Cardiac fibroblast (primary cell): ENCODE data around the gene C1orf105.

Source experiments
- DNase-seq, 2 donors: peaks; one replicate each; pipeline versions ENCODE4 v3.0.0 to v3.0.0-alpha.2; 2010; ENCODE audit warnings: low read depth in 2 of 2
- H3K4me3 ChIP-seq, 2 donors: replicated peaks in 1 of 2; 1 replicate in 1 of 2; 2 replicates in 1 of 2; pipeline ENCODE4 v1.5.1; 2011; ENCODE audit warnings: low read depth in 2 of 2, low read length in 2 of 2, mild to moderate bottlenecking in 2 of 2, moderate library complexity in 1 of 2
- TF ChIP-seq, protein P1 (sequence below): IDR thresholded peaks from one replicate; pipeline ENCODE4 v1.5.1; 2011; ENCODE audit warnings: low read depth, mild to moderate bottlenecking, low read length, inconsistent platforms

Gene C1orf105

DNA sequence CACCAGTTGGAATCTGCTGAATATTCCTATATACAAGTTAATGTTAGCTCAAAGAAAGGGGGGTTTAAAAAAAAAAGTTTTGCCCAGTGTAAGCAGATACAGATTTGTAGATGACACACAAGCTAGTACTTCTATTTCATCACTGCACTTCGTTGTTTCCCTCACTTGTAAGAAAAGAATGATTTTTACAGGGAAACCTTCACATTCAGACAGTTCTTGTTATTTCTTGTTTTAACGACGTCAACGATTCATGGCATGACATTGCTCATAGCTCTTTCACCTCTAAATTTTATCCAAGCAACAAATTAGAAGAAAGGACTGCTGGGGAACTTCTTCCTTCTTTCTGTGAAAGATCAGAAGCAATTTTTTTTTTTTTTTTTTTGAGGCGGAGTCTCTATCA, 25.7 kb upstream of the C1orf105 start:
- H3K4me3 ChIP-seq: no peak overlapping the region
- no peak for DNase-seq
- TF ChIP-seq, protein P1, sequence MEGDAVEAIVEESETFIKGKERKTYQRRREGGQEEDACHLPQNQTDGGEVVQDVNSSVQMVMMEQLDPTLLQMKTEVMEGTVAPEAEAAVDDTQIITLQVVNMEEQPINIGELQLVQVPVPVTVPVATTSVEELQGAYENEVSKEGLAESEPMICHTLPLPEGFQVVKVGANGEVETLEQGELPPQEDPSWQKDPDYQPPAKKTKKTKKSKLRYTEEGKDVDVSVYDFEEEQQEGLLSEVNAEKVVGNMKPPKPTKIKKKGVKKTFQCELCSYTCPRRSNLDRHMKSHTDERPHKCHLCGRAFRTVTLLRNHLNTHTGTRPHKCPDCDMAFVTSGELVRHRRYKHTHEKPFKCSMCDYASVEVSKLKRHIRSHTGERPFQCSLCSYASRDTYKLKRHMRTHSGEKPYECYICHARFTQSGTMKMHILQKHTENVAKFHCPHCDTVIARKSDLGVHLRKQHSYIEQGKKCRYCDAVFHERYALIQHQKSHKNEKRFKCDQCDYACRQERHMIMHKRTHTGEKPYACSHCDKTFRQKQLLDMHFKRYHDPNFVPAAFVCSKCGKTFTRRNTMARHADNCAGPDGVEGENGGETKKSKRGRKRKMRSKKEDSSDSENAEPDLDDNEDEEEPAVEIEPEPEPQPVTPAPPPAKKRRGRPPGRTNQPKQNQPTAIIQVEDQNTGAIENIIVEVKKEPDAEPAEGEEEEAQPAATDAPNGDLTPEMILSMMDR: no peak

DNA sequence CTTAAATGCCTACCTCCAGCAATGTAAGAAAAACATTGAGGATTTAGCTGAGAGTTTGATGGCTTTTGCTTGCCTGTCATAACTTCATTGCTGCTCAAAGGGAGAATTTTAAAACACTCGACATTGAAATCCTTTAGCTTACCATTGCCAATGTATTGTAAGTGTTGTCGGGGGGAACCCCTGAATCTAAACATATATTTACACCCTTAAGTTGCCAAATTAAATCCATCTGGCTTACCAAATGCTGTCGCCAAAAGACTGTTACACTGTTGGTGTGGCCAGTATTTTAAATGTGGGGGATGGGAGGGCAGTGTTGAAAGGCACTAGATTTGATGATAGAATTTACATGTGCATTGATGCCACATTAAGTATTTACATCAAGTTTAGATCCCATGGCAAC, 24.9 kb upstream of the C1orf105 start:
- TF ChIP-seq, protein P1: no peak
- H3K4me3 ChIP-seq: no peak overlapping the region
- no peak for DNase-seq

DNA sequence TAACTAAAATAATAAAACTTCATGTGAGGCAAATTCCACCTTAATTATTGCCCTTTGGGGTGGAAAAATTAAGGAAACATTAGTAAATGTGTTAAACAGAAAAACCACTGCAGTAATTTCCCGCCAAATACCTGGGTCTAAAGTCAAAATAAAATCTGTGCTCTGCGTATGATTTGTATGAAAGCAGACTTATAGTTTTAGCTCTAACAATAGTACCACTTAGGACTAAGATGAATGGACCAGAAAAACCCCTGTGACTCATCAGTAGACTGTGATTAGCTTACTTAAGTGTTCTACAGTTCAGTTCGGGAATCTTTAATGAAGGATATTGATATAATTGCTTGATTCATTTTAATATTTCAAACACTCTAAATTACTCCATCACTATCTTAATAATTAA, 23.3 kb upstream of the C1orf105 start:
- H3K4me3 ChIP-seq: no peak overlapping the region
- TF ChIP-seq, protein P1: no peak
- DNase-seq: peak; percentile 57 to 79

DNA sequence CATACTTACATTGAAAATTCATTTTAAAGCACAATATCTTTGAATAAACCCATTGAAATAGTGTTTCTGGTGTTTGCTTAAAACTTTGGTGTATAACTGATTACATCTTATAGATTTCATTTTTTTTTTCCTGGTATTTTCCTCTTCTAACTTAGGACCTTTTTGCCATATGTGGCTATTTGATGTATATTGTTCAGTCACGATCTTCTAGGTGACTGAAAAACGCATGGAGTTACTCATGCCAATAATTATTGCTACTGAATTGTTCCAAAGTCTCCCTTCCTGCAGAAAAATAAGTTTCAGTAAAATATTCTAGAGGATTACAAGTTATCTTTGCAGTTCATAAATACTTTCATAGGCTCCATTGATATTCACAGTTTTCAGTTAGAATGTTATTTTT, 22.9 kb upstream of the C1orf105 start:
- H3K4me3 ChIP-seq: no peak overlapping the region
- DNase-seq: no peak
- TF ChIP-seq, protein P1: no peak

DNA sequence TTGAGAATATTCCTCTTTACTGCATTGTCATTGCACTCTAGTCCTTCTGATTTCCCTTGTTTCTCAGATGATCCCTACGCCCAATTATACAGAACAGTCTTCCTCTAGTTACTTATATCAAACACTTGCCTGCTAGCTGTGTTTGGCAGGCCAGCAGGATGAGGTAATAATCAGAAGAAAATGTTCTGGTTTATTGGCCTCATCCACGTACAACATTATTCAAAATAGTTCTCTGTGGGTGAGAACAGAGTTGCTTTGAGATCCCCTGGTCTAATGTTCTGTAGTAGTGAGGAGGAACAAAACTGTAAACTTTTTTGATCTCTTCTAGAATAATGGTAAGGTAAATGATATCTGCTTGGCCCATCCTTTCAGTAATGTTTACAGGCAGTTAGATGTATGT, 22.3 kb upstream of the C1orf105 start:
- TF ChIP-seq, protein P1: no peak
- DNase-seq: peak; percentile 45 to 57
- no peak overlapping the region for H3K4me3 ChIP-seq

DNA sequence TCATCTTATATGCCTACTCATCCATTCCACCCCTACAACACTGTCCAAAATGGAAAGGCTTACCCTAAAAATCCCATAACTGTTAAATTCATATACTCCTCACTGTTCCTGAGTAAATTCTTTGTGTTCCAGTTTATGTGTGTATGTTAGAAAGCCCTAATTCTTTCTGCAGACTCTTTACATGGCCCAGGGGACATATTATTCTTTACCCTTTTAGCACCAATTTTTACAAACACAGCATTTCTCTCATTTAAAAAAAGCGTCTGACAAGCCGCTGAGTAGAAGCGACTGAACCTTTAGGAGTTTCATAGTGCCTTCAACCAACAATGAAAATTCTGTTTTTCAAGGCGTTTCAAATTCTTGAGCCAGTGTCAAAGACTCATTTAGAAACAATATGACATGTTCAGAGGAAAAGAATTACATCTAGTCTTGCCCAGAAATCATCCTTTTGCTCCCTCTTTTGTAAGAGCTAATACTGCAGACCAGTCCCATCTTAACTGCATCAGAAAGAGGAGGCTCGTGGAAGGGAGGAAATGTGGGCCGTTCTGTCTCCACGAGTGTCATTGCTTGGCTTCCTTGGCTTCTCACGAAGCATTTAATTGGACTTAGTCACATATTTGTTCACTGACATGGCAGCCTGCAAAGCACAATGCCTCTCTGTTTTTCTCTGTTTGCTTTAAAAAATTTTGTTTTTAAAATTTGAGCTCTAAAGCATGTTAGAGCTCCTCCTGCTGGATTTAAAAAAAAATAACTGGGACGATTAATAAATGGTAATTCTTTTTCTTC, 21.3 kb upstream of the C1orf105 start:
- peak; percentile 97 to 98 for DNase-seq
- no peak overlapping the region for H3K4me3 ChIP-seq
- TF ChIP-seq, protein P1: peak; percentile 7
